C4-2B (cell line): ENCODE measurements around the gene SORCS2.

Experiments used
- H3K27ac ChIP-seq: fragments of 450-650 bp; 2 replicates; pipeline ENCODE4 v1.5.1; 2017
- ZFX ChIP-seq: fragments of 450-650 bp; IDR thresholded peaks from 2 replicates; pipeline ENCODE4 v1.6.1; 2017
- TF ChIP-seq, protein P1 (sequence below): fragments of 450-650 bp; conservative IDR thresholded peaks from 2 replicates; pipeline ENCODE4 v1.5.1; 2017; ENCODE audit warnings: mild to moderate bottlenecking

The SORCS2 gene

DNA sequence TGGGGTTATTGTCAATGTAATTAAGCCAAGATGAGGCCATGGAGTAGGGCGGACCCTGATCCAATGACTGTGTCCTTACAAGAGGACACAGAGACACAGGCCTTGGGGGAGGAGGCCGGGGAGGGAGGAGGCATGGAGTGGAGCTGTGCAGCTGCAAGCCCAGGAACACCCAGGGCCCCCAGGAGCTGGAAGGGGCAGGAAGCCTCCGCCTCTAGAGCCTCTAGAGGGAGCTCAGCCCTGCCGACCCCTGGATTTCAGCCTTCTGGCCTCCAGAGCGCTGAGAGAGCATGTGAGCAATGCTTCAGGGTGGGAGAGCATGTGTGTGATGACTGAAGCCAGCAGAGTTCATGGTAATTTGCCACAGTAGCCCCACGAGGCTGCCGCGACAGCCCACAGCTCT, 512.7 kb downstream of the SORCS2 start:
- H3K27ac ChIP-seq = no peak overlapping the region
- TF ChIP-seq, protein P1, sequence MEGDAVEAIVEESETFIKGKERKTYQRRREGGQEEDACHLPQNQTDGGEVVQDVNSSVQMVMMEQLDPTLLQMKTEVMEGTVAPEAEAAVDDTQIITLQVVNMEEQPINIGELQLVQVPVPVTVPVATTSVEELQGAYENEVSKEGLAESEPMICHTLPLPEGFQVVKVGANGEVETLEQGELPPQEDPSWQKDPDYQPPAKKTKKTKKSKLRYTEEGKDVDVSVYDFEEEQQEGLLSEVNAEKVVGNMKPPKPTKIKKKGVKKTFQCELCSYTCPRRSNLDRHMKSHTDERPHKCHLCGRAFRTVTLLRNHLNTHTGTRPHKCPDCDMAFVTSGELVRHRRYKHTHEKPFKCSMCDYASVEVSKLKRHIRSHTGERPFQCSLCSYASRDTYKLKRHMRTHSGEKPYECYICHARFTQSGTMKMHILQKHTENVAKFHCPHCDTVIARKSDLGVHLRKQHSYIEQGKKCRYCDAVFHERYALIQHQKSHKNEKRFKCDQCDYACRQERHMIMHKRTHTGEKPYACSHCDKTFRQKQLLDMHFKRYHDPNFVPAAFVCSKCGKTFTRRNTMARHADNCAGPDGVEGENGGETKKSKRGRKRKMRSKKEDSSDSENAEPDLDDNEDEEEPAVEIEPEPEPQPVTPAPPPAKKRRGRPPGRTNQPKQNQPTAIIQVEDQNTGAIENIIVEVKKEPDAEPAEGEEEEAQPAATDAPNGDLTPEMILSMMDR = no peak
- TF ChIP-seq ZFX = no peak

DNA sequence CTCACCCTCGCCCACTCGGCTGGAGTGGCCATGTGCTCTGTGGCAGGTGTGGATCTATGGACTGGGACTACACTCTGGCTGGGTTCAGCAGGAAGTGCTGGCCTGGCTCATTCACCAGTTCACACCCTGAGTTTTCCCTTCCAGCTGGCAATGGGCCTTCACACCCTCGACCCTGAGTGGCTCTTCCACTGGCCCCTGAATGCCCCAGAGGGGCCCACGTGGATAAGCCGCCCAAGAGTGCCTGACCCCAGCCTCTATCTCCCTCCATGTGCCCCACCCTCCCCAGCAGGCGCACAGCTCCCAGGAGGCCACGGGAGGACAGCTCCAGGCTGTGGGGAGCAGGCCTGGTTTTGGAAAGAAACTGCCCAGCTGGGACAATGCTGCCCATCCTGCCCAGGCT, 513.3 kb downstream of the SORCS2 start:
- H3K27ac ChIP-seq = no peak overlapping the region
- TF ChIP-seq, protein P1 = no peak
- no peak for TF ChIP-seq ZFX

DNA sequence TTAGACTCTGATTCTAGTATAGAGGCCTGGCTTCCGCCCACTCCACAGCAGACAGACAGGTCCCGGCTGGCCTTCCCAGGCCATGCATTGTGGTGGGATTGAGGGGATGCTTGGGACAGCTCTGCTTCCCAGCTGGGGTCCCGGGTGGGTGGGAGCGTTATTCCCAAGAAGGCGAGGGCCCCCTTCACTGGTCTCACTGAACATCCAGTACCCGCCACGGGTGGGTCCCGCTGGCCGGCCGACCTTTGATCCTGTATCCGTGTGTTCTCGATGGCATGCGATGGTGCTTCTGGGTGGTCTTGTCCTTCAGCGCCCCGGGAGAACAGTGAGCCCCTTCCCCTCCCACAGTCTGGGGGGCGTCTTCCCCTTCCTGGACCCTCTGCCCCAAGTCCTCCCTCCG, 515.9 kb downstream of the SORCS2 start:
- no peak for TF ChIP-seq ZFX
- TF ChIP-seq, protein P1 = no peak
- H3K27ac ChIP-seq = no peak overlapping the region

DNA sequence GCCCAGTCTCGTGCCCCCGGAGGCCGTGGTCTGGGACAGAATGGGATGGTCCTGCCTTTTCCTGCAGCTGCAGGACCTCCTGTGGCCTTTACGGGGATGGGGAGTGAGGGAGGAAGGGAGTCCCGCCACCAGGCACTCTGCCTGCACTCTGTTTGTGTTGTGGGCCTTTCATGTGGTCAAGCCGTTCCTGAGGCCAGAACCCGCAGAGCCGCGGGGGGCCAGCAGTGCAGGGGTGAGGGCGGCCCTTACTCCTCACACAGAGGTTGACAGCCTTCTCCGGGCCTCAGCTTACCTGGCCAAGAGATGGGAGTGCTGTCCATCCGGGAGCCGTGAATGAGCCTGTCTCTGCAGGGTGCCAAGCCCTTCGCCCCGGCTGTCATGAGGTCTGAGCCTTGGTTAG, 516.6 kb downstream of the SORCS2 start:
- no peak overlapping the region for H3K27ac ChIP-seq
- TF ChIP-seq, protein P1 = no peak
- no peak for TF ChIP-seq ZFX

DNA sequence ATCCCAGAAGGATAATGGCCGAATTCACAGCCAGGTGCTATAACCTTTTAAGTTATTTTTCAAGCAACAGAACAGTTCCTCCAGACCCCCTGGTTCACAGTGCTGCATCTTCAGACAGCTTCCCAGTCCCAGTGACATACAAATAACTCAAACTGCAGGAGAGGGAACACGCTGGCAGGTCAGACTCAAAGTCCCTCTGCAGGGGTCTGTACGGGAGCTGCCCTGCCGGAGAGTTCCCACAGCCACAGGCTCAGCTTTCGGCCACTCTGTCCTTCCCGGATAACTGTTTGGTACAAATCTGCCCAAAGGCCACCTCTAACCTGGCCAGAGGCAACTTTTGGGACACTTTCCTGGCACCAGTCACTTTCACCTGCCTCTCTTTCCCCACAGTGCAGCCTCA, 517.1 kb downstream of the SORCS2 start:
- TF ChIP-seq ZFX = no peak
- TF ChIP-seq, protein P1 = no peak
- no peak overlapping the region for H3K27ac ChIP-seq

DNA sequence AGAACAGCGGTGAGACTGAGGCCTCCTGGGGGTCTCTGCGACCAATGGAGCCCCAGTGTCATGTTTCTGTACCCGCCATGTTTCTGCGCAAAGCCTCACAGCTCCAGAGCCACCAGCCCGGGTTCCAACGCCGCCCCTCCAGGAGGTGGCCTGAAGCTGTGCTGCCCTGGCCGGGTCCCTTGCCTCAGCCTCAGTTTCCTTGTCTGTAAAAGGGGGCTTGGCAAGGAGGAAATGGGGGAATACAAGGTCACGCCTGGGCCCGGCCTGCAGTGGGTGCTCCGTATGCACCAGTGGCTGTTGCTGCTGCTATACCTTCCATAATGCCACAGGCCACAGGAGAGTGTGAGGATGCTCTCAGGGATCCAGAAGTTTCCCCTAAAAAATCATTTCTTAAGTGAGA, 517.8 kb downstream of the SORCS2 start:
- H3K27ac ChIP-seq = no peak overlapping the region
- TF ChIP-seq, protein P1 = no peak
- TF ChIP-seq ZFX = no peak

DNA sequence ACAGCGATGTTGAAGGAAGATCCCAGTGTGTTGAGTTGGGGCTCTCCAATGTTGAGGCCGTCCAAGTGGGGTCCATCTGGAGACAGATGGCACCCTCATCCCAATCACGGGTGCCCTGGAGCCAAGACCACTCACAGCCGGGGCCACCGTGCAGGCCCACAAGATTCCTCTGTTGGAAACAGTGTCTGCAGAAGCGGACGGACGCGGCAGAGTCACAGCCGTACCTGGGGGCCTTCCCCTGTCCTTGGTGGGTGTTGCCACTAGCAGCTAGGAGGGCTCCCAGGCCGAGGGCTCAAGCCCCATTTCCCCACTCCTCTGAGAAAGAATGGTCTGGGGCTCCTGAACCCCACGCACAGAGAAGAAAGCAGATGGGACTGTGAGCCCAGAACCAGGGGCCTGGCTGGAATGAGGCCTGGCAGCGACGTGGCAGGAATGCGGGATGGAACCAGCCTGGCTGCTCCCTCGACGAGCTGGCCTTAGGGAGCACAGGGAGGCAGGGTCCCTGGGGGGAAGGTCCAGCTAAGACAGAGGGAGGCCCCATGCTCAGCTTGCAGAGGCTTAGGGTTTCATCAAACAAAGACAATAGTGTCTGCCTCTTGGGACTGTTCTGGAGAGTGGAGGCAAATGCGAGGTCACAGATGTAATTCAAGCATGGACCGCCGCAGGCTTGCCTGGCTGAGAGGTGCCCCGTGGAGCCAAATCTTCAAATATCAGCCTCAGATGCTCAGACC, 518.4 kb downstream of the SORCS2 start:
- no peak for TF ChIP-seq ZFX
- TF ChIP-seq, protein P1 = no peak

More for the DNA sequence above, 518.4 kb downstream of the SORCS2 start:
- no peak overlapping the region for H3K27ac ChIP-seq
